ENCODE measurements around the gene SLC37A1.

DNA sequence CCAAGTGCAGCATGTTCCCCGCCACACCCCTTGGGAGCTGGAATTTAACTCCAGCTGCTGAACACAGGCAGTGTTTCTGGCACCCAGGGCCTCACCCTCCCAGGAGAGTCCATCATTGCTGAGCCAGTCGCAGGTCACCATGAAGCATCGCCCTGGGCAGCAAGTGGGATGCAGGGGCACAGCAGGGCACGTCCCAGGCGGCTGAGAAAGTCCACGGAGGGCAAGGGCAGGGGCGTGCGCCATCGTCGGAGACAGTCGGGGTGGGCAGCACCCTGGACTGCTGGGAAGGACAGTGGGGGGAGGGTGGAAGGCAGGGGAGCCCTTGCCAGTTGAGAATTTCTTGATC is 70.6 kb downstream of the SLC37A1 start:
- no peak for TF ChIP-seq POLR2AphosphoS5 (IDR thresholded peaks at IDR 0.05; ENCODE audit: low read depth, low read length)
- no peak for TF ChIP-seq SIN3A (IDR thresholded peaks at IDR 0.05; ENCODE audit: borderline replicate concordance, insufficient read depth, low read length)
- TF ChIP-seq, protein P1, sequence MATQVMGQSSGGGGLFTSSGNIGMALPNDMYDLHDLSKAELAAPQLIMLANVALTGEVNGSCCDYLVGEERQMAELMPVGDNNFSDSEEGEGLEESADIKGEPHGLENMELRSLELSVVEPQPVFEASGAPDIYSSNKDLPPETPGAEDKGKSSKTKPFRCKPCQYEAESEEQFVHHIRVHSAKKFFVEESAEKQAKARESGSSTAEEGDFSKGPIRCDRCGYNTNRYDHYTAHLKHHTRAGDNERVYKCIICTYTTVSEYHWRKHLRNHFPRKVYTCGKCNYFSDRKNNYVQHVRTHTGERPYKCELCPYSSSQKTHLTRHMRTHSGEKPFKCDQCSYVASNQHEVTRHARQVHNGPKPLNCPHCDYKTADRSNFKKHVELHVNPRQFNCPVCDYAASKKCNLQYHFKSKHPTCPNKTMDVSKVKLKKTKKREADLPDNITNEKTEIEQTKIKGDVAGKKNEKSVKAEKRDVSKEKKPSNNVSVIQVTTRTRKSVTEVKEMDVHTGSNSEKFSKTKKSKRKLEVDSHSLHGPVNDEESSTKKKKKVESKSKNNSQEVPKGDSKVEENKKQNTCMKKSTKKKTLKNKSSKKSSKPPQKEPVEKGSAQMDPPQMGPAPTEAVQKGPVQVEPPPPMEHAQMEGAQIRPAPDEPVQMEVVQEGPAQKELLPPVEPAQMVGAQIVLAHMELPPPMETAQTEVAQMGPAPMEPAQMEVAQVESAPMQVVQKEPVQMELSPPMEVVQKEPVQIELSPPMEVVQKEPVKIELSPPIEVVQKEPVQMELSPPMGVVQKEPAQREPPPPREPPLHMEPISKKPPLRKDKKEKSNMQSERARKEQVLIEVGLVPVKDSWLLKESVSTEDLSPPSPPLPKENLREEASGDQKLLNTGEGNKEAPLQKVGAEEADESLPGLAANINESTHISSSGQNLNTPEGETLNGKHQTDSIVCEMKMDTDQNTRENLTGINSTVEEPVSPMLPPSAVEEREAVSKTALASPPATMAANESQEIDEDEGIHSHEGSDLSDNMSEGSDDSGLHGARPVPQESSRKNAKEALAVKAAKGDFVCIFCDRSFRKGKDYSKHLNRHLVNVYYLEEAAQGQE (IDR thresholded peaks at IDR 0.05; ENCODE audit: insufficient read depth in 1 of 2, low read depth in 2 of 2, low read length in 2 of 2) = no peak
- no peak for TF ChIP-seq TAF1 (IDR thresholded peaks at IDR 0.05; ENCODE audit: borderline replicate concordance, insufficient read depth, low read length)
